ENCODE data around the gene FAM180B. TPM values are rescaled to one million over a fixed set of nuclear protein-coding genes. Genes with fewer than 3 reads are reported as not detected.

FAM180B gene
- total RNA-seq, 1 donor from 2014 or later, result 0.39 TPM

- Mint-ChIP-seq H3K27ac (no peak overlapping the region), H3K9me3 (no peaks in the 10 kb centered on the region), H3K4me3 (ENCODE audit: low read depth) (no peak overlapping the region), H3K27me3 (ENCODE audit: low read depth) (peaks cover 28% of the 10 kb centered on the region), H3K36me3 (ENCODE audit: low read depth) (no peaks in the 10 kb centered on the region), H3K4me1 (ENCODE audit: low read depth) (peaks cover 3% of the 10 kb centered on the region)
- DNase-seq (ENCODE audit: low spot score), result no peak
- intact Hi-C loops (cut with micrococcal nuclease), result no loop called here
These were observed 5.3 kb downstream of the FAM180B start for GRCh38 chr11:47591764-47592163.

GRCh38 chr11:47592251-47592650, 5.8 kb downstream of the FAM180B start:
- peaks cover 28% of the 10 kb centered on the region for H3K27me3 Mint-ChIP-seq (ENCODE audit: low read depth)
- intact Hi-C loops (cut with micrococcal nuclease), result no loop called here

GRCh38 chr11:47592970-47593369, 6.5 kb downstream of the FAM180B start:
- no peaks in the 10 kb centered on the region for H3K9me3 Mint-ChIP-seq
- no peak for DNase-seq (ENCODE audit: low spot score)
- no peak overlapping the region for H3K4me3 Mint-ChIP-seq (ENCODE audit: low read depth)
- no peak overlapping the region for H3K27ac Mint-ChIP-seq
- peaks cover 3% of the 10 kb centered on the region for H3K4me1 Mint-ChIP-seq (ENCODE audit: low read depth)
- H3K36me3 Mint-ChIP-seq (ENCODE audit: low read depth), result no peaks in the 10 kb centered on the region
- intact Hi-C loops (cut with micrococcal nuclease), result no loop called here
- H3K27me3 Mint-ChIP-seq (ENCODE audit: low read depth), result peaks cover 28% of the 10 kb centered on the region

More at GRCh38 chr11:47592251-47592650, 5.8 kb downstream of the FAM180B start:
- Mint-ChIP-seq H3K27ac (no peak overlapping the region), H3K36me3 (ENCODE audit: low read depth) (no peaks in the 10 kb centered on the region), H3K9me3 (no peaks in the 10 kb centered on the region), H3K4me3 (ENCODE audit: low read depth) (no peak overlapping the region), H3K4me1 (ENCODE audit: low read depth) (peaks cover 3% of the 10 kb centered on the region)
- no peak for DNase-seq (ENCODE audit: low spot score)

- peaks cover 28% of the 10 kb centered on the region for H3K27me3 Mint-ChIP-seq (ENCODE audit: low read depth)
- no peaks in the 10 kb centered on the region for H3K9me3 Mint-ChIP-seq
- no peaks in the 10 kb centered on the region for H3K36me3 Mint-ChIP-seq (ENCODE audit: low read depth)
- intact Hi-C loops (cut with micrococcal nuclease), result no loop called here
- peaks cover 3% of the 10 kb centered on the region for H3K4me1 Mint-ChIP-seq (ENCODE audit: low read depth)
- no peak overlapping the region for H3K4me3 Mint-ChIP-seq (ENCODE audit: low read depth)
- no peak overlapping the region for H3K27ac Mint-ChIP-seq
- DNase-seq (ENCODE audit: low spot score), result no peak
These were observed 7.0 kb downstream of the FAM180B start for GRCh38 chr11:47593492-47593933.

DNA sequence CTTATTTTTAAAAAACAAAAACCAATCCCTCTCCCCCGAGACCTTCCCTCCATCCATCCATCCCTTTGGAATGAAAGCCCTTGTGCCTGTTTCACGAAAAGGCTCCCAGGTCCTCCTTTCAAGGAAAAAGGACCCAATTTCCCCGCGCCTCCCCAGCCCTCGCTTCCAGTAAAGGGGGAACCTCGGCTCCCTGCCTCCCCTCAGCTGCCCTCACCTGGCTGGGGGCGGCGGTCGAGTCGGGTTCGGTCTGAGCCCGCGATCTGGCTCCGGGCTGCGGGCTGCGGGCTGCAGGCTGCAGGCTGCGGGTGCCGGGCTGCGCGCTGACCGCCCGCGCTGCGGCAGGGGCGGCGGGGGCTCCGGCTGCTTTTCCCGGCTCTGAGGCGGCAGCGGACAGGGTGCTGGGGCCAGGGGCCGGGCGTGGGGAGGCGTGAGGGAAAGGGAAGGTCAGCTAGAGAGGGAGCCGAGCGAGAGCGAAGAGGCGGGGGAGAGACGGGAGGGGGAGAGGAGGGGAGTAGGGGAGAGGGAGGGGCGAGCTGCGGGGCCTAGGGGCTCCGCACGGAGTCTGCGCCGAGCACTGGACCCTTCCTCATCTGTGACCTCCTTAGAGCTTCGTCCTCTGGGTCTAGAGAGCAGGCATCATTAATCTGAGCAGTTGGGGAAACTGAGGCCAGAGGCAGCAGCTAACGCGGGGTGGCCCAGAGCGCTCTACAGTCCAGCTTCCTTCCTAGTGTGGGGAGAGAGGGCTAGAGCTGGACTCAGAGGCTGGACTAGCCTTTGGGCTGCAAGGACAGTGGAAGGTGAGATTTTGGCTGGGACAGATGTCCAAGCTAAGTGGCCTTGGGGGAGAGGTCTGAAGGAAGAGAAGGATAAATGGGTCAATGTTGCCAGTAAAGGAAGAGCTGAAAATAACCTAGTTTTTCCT, 7.7 kb downstream of the FAM180B start, which contains the start of gene C1QTNF4:
C1QTNF4 (minus strand) TSS at position 478 of the 922 bp plus-strand sequence. CDS start 3,601 bp downstream, outside the sequence.
- peaks cover 3% of the 10 kb centered on the region for H3K4me1 Mint-ChIP-seq (ENCODE audit: low read depth)
- H3K9me3 Mint-ChIP-seq, result no peaks in the 10 kb centered on the region
- DNase-seq (ENCODE audit: low spot score), result no peak
- intact Hi-C loops (cut with micrococcal nuclease), result no loop called here
- H3K27me3 Mint-ChIP-seq (ENCODE audit: low read depth), result peaks cover 28% of the 10 kb centered on the region
- H3K4me3 Mint-ChIP-seq (ENCODE audit: low read depth), result no peak within 1 kb of the TSS
- H3K36me3 Mint-ChIP-seq (ENCODE audit: low read depth), result no peaks in the 10 kb centered on the region
- H3K27ac Mint-ChIP-seq, result no peak within 1 kb of the TSS

DNA sequence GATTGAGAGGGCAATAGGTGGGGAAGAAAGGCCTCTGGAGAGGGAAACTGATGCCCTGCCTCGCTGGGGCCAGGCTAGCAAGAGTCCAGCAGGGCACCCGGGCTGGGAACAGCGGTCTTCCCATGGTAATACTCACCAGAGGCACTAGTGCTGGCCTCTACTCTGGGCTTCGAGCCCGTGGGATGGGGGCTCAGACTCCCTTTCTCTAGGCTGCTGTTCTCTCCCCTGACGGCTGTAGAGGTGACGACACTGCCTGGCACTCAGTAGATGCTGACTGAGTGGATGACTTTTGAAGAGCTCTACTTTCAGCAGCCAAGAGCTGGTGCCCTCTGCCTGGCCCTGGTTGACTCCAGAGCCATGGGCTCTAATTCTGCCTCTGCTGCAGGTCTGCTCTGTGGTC, 8.6 kb downstream of the FAM180B start:
- Mint-ChIP-seq H3K4me1 (ENCODE audit: low read depth) (peaks cover 3% of the 10 kb centered on the region), H3K9me3 (no peaks in the 10 kb centered on the region), H3K4me3 (ENCODE audit: low read depth) (no peak overlapping the region), H3K36me3 (ENCODE audit: low read depth) (no peaks in the 10 kb centered on the region), H3K27me3 (ENCODE audit: low read depth) (peaks cover 28% of the 10 kb centered on the region), H3K27ac (no peak overlapping the region)
- DNase-seq (ENCODE audit: low spot score), result no peak
- intact Hi-C loops (cut with micrococcal nuclease), result no loop called here

GRCh38 chr11:47595967-47596366, 9.5 kb downstream of the FAM180B start:
- no peak overlapping the region for H3K4me3 Mint-ChIP-seq (ENCODE audit: low read depth)
- peaks cover 3% of the 10 kb centered on the region for H3K4me1 Mint-ChIP-seq (ENCODE audit: low read depth)
- H3K27ac Mint-ChIP-seq, result no peak overlapping the region
- peaks cover 28% of the 10 kb centered on the region for H3K27me3 Mint-ChIP-seq (ENCODE audit: low read depth)
- H3K9me3 Mint-ChIP-seq, result no peaks in the 10 kb centered on the region
- DNase-seq (ENCODE audit: low spot score), result no peak
- intact Hi-C loops (cut with micrococcal nuclease), result no loop called here
- H3K36me3 Mint-ChIP-seq (ENCODE audit: low read depth), result no peaks in the 10 kb centered on the region

GRCh38 chr11:47599902-47600301, 13.4 kb downstream of the FAM180B start:
- no peaks in the 10 kb centered on the region for H3K4me1 Mint-ChIP-seq (ENCODE audit: low read depth)
- no peaks in the 10 kb centered on the region for H3K36me3 Mint-ChIP-seq (ENCODE audit: low read depth)
- H3K4me3 Mint-ChIP-seq (ENCODE audit: low read depth), result no peak overlapping the region
- no peaks in the 10 kb centered on the region for H3K9me3 Mint-ChIP-seq
- no peak overlapping the region for H3K27ac Mint-ChIP-seq
- no peak for DNase-seq (ENCODE audit: low spot score)
- intact Hi-C loops (cut with micrococcal nuclease), result no loop called here
- H3K27me3 Mint-ChIP-seq (ENCODE audit: low read depth), result peaks cover 5% of the 10 kb centered on the region

DNA sequence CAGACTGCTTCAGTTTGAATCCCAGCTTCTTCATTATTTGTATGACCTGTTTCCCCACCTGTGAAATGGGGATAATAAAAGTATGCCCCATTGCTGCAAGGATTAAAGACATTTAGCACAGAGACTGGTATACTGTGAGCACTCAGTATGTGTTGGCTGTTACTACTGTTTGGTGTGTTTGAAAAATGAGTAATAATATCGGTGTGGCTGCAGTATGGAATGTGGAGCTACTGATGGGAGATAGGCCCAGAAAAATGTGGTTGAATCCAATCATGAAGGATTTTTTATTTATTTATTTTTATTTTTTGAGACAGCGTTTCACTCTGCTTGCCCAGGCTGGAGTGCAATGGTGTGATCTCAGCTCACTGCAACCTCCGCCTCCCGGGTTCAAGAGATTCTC, 16.8 kb downstream of the FAM180B start:
- no peaks in the 10 kb centered on the region for H3K4me1 Mint-ChIP-seq (ENCODE audit: low read depth)
- H3K27me3 Mint-ChIP-seq (ENCODE audit: low read depth), result no peaks in the 10 kb centered on the region
- H3K9me3 Mint-ChIP-seq, result no peaks in the 10 kb centered on the region
- no peak overlapping the region for H3K4me3 Mint-ChIP-seq (ENCODE audit: low read depth)
- no peak overlapping the region for H3K27ac Mint-ChIP-seq
- DNase-seq (ENCODE audit: low spot score), result no peak
- intact Hi-C loops (cut with micrococcal nuclease), result no loop called here
- H3K36me3 Mint-ChIP-seq (ENCODE audit: low read depth), result peaks cover 6% of the 10 kb centered on the region

GRCh38 chr11:47605921-47606320, 19.4 kb downstream of the FAM180B start:
- Mint-ChIP-seq H3K36me3 (ENCODE audit: low read depth) (peaks cover 15% of the 10 kb centered on the region), H3K9me3 (no peaks in the 10 kb centered on the region), H3K4me3 (ENCODE audit: low read depth) (no peak overlapping the region), H3K4me1 (ENCODE audit: low read depth) (peaks cover 3% of the 10 kb centered on the region), H3K27me3 (ENCODE audit: low read depth) (no peaks in the 10 kb centered on the region), H3K27ac (no peak overlapping the region)
- DNase-seq (ENCODE audit: low spot score), result no peak
- intact Hi-C loops (cut with micrococcal nuclease), result no loop called here

DNA sequence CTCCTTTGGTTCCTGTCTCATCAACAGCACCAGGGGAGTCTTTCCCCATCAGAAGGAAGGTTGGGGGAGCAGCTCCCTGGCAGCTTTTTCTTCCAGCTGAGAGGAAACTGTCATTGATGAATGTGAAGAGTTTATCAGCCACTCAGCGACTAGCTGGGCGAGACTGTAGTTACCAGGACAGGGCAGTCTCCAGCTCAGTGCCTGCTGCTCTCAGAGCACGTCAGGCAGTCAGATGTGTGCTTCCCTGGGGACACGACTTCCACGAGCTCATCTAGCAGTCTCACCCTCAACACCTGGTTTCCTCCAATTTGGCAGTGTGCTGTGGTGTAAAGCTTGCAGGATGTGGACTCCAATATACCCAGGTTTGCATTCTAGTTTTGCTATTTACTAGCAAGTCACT, 20.3 kb downstream of the FAM180B start:
- intact Hi-C loops (cut with micrococcal nuclease), result no loop called here
- Mint-ChIP-seq H3K27ac (no peak overlapping the region), H3K4me1 (ENCODE audit: low read depth) (peaks cover 5% of the 10 kb centered on the region), H3K9me3 (no peaks in the 10 kb centered on the region), H3K4me3 (ENCODE audit: low read depth) (no peak overlapping the region), H3K27me3 (ENCODE audit: low read depth) (no peaks in the 10 kb centered on the region), H3K36me3 (ENCODE audit: low read depth) (peaks cover 19% of the 10 kb centered on the region)
- no peak for DNase-seq (ENCODE audit: low spot score)

DNA sequence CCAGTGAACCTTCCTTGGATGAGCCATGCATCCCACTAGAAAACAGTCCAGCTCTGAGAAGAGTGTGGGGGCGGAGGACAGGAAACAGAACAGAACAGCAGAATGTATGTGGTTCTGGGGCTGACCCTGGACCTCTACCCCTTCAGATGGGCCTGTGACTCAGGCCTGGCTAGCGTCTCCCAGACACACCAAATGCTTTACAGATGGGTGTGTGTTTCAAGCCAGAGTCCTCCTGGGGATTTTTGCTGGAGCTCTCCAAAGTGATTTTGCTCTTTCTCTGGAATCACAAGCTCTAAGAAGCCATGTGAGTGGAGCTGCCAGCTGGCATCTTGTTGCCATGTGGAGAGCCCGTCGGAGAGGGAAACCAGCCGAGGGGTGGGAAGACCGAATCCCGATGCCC, 20.9 kb downstream of the FAM180B start:
- intact Hi-C loops (cut with micrococcal nuclease), result no loop called here
- no peaks in the 10 kb centered on the region for H3K9me3 Mint-ChIP-seq
- no peak overlapping the region for H3K4me3 Mint-ChIP-seq (ENCODE audit: low read depth)
- no peaks in the 10 kb centered on the region for H3K27me3 Mint-ChIP-seq (ENCODE audit: low read depth)
- H3K4me1 Mint-ChIP-seq (ENCODE audit: low read depth), result peaks cover 6% of the 10 kb centered on the region
- no peak overlapping the region for H3K27ac Mint-ChIP-seq
- no peak for DNase-seq (ENCODE audit: low spot score)
- H3K36me3 Mint-ChIP-seq (ENCODE audit: low read depth), result peaks cover 20% of the 10 kb centered on the region

DNA sequence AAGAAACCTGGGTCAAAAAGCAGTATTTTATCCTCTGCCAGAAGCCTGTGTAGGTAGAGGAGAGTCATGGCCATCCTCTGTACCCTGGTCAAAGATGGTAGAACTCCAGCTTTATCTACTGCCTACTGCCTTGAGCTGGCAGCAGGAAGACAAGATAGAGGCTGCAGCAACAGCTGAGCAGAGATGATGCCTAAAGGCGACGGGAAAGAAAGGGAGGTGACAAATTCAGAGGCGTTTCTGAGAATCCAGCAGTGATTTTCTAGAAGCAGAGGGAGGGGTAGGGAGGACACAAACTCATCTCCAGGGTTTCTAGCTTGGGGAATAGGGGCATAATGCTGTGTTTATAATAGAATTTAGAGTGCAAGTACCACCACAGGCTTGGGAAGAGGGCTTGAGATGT, 23.2 kb downstream of the FAM180B start:
- Mint-ChIP-seq H3K27ac (no peak overlapping the region), H3K36me3 (ENCODE audit: low read depth) (peaks cover 23% of the 10 kb centered on the region), H3K4me3 (ENCODE audit: low read depth) (no peak overlapping the region), H3K9me3 (no peaks in the 10 kb centered on the region), H3K4me1 (ENCODE audit: low read depth) (peaks cover 6% of the 10 kb centered on the region), H3K27me3 (ENCODE audit: low read depth) (no peaks in the 10 kb centered on the region)
- no peak for DNase-seq (ENCODE audit: low spot score)
- intact Hi-C loops (cut with micrococcal nuclease), result loop anchor here (10.0 kb wide), 1 partner anchor 55 kb away; the partner anchor contains the start of gene CELF1
